Measurements from ENCODE around the gene DNAL1. TPM values are rescaled to one million over a fixed set of nuclear protein-coding genes. Genes with fewer than 3 reads are reported as not detected.

DNAL1 gene
- total and polyA plus RNA-seq, 9 of the 15 experiments (the other 6 are each of a cell fraction or from before 2014, with no cell fraction given): 1.6 to 11.7 (median 4.8) TPM

DNA sequence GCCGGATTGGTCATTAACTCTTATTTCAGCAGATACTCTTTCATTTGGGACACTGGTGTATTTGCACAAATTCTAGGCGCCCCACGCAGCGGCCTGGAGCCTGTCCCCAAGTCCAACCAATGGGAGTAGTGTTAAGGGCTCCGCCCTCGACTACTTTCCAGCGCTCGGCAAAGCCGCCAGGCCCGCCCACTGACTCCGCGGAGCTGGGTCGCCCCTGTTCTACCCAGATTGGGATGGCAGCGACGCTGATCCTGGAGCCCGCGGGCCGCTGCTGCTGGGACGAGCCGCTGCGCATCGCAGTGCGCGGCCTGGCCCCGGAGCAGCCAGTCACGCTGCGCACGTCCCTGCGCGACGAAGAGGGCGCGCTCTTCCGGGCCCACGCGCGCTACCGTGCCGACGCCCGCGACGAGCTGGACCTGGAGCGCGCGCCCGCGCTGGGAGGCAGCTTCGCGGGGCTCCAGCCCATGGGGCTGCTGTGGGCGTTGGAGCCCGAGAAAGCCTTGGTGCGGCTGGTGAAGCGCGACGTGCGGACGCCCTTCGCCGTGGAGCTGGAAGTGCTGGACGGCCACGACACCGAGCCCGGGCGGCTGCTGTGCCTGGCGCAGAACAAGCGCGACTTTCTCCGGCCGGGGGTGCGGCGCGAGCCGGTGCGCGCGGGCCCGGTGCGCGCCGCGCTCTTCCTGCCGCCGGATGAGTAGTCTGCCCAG lies 32.3 kb upstream of the DNAL1 start, which contains the start of gene ACOT6 (continued):
- TF ChIP-seq NONO (IDR thresholded peaks at IDR 0.05; ENCODE audit: low read depth in 2 of 2, low read length in 1 of 2) (no peak), CTBP1 (IDR thresholded peaks at IDR 0.05; ENCODE audit: borderline replicate concordance) (peak; percentile 69; the same call in 1 of the 2 replicates), NRF1 (conservative IDR thresholded peaks at IDR 0.05 in 1 of 2, IDR thresholded peaks at IDR 0.05 in 1 of 2) (peak; percentile 79 to 81), HINFP (tag; conservative IDR thresholded peaks at IDR 0.05; ENCODE audit: low read depth) (no peak), KAT2B (IDR thresholded peaks at IDR 0.05; ENCODE audit: low read depth, low read length) (no peak), POLR2G (IDR thresholded peaks at IDR 0.05; ENCODE audit: low read depth, low read length) (peak; percentile 75), CC2D1A (IDR thresholded peaks at IDR 0.05) (no peak), CREB1 (IDR thresholded peaks at IDR 0.05) (0 out of 2 replicates have a peak, but pooled peaks have one; percentile 13), CREB1 (CRISPR knock-in tag; IDR thresholded peaks at IDR 0.05) (peak; percentile 23; the same call in 1 of the 2 replicates), ZFP1 (CRISPR knock-in tag; IDR thresholded peaks at IDR 0.05) (no peak), ZFX (CRISPR knock-in tag; IDR thresholded peaks at IDR 0.05) (peak; percentile 75), GABPB1 (CRISPR knock-in tag; IDR thresholded peaks at IDR 0.05) (no peak), RBFOX2 (IDR thresholded peaks at IDR 0.05; ENCODE audit: low read depth, low read length) (peak; percentile 67)

Measured in K562 (cell line).